Stimulated activated CD8-positive, alpha-beta memory T cell treated with anti-CD3 and anti-CD28 coated beads, Interleukin-15, amount 100 ng/mL, for 24 hours (primary cell): ENCODE data around the gene SMOC2.

Source experiments
- DNase-seq: peaks from one replicate; pipeline ENCODE4 v3.0.0-alpha.2; 2020; ENCODE audit warnings: low read depth

The SMOC2 gene, protein sequence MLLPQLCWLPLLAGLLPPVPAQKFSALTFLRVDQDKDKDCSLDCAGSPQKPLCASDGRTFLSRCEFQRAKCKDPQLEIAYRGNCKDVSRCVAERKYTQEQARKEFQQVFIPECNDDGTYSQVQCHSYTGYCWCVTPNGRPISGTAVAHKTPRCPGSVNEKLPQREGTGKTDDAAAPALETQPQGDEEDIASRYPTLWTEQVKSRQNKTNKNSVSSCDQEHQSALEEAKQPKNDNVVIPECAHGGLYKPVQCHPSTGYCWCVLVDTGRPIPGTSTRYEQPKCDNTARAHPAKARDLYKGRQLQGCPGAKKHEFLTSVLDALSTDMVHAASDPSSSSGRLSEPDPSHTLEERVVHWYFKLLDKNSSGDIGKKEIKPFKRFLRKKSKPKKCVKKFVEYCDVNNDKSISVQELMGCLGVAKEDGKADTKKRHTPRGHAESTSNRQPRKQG

GRCh38 chr6:168440520-168441433 lies at the start of gene SMOC2:
Gene SMOC2, plus strand, starts transcription at chr6:168441184. Its CDS starts 187 bp downstream, at chr6:168441371.
- no peak for DNase-seq

- no peak for DNase-seq
Observed at GRCh38 chr6:168393126-168393870, 47.7 kb upstream of the SMOC2 start.

DNA sequence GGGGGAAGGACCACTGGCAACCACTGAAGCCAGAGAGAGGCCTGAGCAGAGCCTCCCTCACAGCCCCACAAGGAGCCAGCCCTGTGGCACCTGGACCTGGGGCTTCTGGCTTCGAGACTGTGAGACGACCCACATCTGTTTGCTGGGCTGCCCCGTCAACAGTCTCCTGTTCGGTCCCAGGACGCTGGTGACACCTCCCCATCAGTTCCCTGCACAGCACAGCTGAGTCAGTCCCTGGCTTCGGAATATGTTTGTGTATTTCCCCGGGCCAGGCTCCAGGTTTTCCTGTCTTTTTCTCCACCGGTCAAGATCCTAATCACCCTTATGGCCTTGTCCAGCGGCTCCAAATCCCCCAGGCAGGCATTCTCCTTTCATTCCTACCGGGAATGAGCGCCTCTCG lies 46.4 kb upstream of the SMOC2 start:
- DNase-seq: no peak

GRCh38 chr6:168395983-168396382 lies 45.0 kb upstream of the SMOC2 start:
- no peak for DNase-seq

GRCh38 chr6:168396561-168396960 lies 44.4 kb upstream of the SMOC2 start:
- DNase-seq: no peak

GRCh38 chr6:168397012-168397411 lies 44.0 kb upstream of the SMOC2 start:
- DNase-seq: no peak

- DNase-seq: no peak
Observed at GRCh38 chr6:168400037-168400436, 40.9 kb upstream of the SMOC2 start.

GRCh38 chr6:168403370-168404005 lies 37.5 kb upstream of the SMOC2 start:
- no peak for DNase-seq

DNA sequence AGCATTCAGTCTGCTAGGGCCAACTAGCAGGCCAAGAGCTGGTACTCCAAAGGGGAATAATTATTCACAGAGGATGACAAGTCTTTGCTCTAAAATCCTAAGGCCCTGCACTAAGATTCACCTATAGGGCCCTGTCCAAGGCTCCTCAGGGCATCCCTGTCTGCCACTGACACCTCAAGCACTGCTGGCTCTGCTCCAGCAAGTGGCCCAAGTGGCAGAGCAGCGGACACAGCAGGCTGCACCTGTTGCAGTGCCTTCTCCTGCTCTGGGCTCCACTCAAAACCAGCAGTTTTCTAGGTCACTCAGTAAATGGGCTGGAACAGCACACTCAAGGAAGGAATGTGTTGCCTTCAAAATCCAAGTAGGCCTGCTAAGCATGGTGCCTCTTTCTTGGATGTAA lies 36.4 kb upstream of the SMOC2 start:
- DNase-seq: no peak

- DNase-seq: no peak
Observed at GRCh38 chr6:168407842-168408241, 33.1 kb upstream of the SMOC2 start.

DNA sequence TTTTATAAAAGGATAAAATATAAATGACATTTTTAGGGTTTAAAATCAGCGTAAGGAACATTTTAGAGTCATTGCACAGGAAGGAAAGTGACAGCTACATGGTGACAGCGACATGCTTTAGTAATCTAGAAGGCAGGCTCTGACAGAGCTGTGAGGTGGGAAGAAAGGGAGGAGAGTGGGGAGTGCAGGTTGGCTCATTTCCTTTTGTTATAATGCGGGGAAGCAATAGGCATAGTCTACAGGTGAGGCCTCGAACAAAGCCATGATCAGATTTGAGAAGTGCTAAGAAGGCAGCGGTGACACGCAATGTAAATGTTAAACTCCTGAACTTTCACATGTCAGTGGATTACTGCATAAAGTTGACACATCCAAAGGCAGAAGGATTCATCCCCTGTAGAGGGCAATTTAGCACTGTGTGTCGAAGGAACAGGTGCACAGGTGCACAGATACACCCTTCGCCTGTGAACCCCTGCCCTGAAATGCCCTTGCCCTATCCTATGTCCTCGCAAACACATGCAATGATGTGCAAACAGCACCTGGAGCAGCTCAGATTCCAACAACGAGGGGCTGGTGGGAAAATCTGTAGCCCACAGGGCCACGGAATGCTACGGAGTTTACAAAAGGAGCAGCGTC lies 32.4 kb upstream of the SMOC2 start:
- no peak for DNase-seq

GRCh38 chr6:168410035-168410434 lies 30.9 kb upstream of the SMOC2 start:
- no peak for DNase-seq

DNA sequence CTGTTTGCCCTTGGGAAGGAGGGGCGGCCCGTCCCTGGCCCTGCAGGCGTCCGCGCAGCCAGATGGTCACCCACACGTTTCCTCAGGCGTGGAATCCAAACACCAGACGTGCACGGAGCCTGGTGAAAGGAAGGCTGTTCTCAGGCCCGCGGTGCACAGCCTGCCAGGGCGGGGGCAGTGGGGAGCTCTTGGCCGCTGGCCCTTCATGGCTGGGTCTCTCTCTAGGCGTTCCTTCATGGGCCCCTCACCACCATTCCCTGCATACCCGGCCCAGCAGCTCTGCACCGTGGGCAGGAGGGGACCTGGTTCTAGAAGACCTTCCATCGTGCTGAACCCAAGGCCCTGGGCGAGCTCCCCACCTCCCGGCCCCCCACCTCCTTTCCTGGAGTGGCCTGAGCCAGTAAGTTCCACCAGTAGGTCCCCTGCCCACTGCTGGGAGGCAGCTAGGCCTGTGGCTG lies 30.4 kb upstream of the SMOC2 start:
- no peak for DNase-seq

DNA sequence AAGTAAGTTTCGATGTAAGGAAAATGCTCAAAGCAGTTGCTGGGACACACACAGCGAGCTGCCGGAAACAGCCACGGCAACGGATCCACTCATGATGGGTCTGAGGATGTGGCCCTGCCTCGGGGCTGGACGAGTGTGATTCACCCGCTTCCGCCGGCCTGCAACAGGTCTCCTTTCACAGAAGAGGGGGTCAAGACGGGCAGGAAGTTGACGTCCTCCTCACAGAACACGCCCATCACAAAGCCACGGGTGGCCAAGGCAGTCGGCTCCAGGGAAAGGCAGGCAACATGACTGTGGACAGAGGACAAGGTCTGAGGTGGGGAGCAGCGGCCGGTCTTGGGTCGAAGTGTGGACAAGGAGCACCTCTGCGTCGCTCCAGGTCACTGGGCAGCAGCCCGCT lies 29.9 kb upstream of the SMOC2 start:
- DNase-seq: no peak

DNA sequence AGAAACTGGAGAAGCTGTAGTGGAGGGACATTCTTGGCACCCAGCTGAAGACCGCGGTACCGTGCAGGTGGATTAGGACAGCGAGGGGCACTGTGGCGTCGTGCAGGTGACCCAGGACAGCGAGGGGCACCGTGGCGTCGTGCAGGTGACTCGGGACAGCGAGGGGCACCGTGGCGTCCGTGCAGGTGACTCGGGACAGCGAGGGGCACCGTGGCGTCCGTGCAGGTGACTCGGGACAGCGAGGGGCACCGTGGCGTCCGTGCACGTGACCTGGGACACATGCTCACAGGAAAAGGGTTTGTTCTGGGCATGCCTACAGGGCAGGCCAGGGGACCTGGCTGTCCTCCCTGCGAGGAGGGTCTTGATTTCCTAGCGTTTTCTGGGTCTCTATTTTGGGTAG lies 29.2 kb upstream of the SMOC2 start:
- no peak for DNase-seq

GRCh38 chr6:168412456-168412855 lies 28.5 kb upstream of the SMOC2 start:
- DNase-seq: no peak

GRCh38 chr6:168413018-168413720 lies 27.8 kb upstream of the SMOC2 start:
- DNase-seq: no peak

GRCh38 chr6:168413856-168414255 lies 27.1 kb upstream of the SMOC2 start:
- DNase-seq: no peak

GRCh38 chr6:168414336-168415097 lies 26.5 kb upstream of the SMOC2 start:
- DNase-seq: no peak
